Fibroblast of skin of abdomen (primary cell): Measurements from ENCODE around the gene TAF6.

ENCODE experiments used
- DNase-seq: peaks from one replicate; pipeline ENCODE4 v3.0.0-alpha.2; 2013

TAF6 gene

GRCh38 chr7:100093054-100093453 is 26.1 kb downstream of the TAF6 start:
- no peak for DNase-seq

- DNase-seq, result peak; percentile 22
These were observed 27.6 kb downstream of the TAF6 start for GRCh38 chr7:100091411-100092181.

DNA sequence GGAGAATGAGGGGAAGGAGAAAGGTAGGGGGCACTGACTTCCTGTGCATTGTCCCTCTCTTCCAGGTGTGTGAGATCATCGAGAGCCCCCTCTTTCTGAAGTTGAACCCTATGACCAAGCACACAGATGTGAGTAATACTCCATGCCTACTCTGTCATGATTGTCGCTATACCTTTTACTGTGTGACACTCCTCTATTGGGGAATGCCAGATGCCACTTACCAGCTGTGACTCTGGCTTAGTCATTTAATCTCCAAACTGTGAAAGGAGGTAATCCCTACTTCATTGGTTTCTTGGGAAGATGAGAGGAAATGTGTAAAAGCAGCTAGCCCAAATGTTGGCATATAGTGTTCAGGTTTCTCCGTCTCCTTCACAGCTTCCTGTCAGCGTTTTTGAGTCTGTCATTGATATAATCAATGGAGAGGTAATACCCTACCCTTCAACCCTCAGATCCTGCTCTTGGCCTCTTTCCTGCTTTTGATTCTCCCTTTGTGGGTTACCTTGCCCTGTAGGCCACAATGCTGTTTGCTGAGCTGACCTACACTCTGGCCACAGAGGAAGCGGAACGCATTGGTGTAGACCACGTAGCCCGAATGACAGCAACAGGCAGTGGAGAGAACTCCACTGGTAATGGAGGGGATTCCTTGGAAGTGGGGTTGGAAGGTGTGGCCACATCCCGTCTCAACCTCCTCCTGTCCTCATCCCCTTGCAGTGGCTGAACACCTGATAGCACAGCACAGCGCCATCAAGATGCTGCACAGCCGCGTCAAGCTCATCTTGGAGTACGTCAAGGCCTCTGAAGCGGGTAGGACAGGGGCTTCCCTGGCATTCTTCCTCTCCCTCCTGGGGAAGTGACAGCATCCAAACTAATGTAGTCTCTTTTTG is 28.4 kb downstream of the TAF6 start:
- no peak for DNase-seq

GRCh38 chr7:100089458-100090196 is 29.5 kb downstream of the TAF6 start:
- DNase-seq, result no peak

DNA sequence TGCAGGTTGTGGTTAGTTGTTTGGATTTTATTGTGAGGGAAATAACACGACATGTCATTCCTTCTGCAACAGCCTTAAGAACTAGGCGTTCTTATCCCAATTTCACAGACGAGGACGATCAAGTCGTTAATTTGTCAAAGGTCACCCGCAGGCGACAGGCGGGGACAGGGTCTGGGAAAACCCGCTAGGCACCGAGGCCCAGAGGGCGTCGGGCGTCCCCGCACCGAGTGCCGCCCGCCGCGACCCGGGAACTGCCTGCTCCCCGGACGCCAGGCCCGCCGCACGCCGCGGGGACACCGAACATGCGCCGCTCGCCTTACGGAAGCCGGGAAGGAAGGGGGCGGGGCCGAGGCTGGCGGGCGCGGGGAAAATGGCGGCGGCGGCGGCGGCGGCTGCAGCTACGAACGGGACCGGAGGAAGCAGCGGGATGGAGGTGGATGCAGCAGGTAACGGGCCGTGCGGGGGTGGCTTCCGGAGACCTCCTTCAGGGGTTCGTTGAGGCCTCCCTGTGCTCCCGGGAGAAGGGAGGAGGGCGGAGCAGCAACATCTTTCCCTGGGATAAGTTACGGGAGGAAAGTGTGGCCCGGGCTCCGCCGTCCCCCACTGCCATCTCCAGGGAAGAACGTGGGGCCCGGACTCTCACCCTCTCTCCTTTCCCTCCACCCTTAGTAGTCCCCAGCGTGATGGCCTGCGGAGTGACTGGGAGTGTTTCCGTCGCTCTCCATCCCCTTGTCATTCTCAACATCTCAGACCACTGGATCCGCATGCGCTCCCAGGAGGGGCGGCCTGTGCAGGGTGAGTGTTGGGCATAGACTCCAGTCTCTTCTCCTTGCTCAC is 30.3 kb downstream of the TAF6 start, which contains the start of gene COPS6:
TSS of gene COPS6 (plus strand) at position 349 of the 837 bp plus-strand sequence. CDS start at position 371, 22 bp downstream.
- DNase-seq, result peak; percentile 80

DNA sequence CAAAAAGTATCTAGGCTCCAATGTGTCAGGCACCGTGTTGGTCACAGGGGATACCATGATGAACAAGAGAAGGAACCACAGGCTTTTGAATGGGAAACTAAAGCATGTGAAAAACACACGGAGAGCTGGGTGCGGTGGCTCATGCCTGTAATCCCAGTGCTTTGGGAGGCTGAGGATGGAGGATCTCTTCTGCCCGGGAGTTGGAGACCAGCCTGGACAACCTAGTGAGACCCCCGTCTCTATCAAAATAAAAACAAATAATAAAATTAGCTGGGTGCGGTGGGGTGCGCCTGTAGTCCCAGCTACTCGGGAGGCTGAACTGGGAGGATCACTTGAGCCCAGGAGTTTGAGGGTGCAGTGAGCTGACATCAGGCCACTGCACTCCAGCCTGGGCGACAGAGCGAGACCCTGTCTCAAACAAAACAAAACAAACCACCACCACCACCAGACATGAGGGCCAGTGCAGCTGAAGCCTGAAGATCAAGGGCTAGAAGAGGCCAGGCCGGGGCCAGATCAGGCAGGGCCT is 31.0 kb downstream of the TAF6 start:
- no peak for DNase-seq

- peak; percentile 99 for DNase-seq
These were observed 32.0 kb downstream of the TAF6 start for GRCh38 chr7:100087055-100087750.

GRCh38 chr7:100085515-100085914 is 33.6 kb downstream of the TAF6 start:
- DNase-seq, result no peak

GRCh38 chr7:100082978-100083377 is 36.2 kb downstream of the TAF6 start:
- no peak for DNase-seq

DNA sequence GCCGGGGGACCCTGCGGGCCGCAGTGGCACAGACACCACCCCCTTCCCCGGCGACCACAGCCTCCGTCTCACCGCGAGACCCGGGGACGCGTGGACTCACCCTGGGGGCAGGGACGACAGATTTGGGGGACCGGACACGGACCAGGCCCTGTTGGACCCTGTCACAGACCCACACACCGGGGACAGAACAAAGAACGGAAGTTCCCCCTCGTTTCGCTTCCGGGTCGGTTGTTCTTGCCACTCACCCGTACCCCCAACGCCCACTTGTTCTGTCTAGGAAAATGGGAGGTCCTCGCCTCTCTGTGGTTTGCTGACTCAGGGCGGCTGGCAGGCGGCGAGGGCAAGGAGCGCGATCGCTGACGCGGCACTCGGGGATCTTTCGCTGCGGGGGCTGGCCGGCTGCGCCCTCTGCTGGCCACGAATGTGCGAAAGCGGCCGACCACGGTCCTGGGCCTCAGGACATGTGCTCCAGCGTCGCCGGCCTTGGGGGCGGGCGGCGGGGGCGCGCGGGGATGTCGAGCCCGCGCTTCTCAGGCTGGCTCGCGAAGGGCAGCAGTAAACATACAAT is 37.5 kb downstream of the TAF6 start, which contains the start of gene ZNF3:
TSS of gene ZNF3 (minus strand) at position 189 of the 568 bp plus-strand sequence. CDS start 4,366 bp downstream, outside the sequence.
- peak; percentile 99 for DNase-seq

- DNase-seq, result no peak
These were observed 38.1 kb downstream of the TAF6 start for GRCh38 chr7:100080907-100081534.

- no peak for DNase-seq
These were observed 40.1 kb downstream of the TAF6 start for GRCh38 chr7:100079024-100079560.

DNA sequence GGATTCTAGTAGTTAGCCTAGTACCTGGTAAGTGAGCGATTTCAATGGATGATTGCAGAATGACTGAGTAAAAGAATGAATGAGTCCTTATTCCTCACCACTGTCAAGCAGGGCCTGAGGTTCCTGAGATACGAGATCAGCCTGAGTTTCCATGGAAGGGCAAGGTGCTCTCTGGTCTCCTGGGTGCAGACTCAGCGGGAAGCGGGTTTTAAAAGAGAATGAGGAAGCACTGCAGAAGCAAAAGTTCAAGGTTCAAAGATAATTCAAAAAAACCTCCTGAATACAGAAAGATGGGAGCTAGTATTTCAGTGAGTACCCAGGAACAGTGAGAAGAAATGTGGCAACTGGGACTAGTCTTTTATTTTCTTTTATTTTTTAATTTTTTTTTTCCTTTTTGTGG is 42.0 kb downstream of the TAF6 start:
- no peak for DNase-seq

DNA sequence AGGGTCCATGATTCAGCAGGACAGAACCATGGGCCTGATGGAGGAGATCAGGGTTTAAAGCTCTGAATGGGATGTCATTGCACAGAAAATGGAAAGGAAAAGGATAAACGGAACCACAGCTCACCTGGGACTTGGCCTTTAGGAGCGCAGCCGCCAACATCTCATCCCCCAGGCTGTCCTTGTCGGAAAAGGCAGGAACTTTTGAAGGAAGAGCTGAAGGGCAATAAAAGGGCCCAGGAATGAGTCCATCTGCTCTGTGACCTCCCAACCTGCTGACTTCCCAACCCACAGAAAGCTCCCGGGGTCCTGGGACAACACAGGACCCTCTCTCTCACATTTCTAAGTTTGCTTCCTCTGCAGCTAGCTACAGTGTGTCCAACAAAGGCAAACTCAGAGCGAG is 43.7 kb downstream of the TAF6 start:
- no peak for DNase-seq

DNA sequence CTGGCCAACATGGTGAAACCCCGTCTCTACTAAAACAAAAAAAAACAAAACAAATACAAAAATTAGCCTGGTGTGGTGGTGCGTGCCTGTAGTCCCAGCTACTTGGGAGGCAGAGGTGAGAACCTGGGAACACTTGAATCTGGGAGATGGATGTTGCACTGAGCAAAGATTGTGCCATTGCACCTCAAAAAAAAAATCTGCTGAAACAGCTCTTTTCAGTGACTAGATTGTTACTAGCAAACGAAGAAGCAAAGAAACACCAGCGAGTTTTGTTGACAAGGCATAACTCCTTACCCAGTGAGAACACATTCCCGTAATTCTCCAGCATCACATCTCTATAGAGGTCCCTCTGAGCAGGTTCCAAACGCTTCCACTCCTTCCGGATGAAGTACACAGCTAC is 44.3 kb downstream of the TAF6 start:
- DNase-seq, result no peak

GRCh38 chr7:100072462-100072861 is 46.7 kb downstream of the TAF6 start:
- no peak for DNase-seq

- no peak for DNase-seq
These were observed 48.0 kb downstream of the TAF6 start for GRCh38 chr7:100071018-100071723.

- DNase-seq, result no peak
These were observed 49.2 kb downstream of the TAF6 start for GRCh38 chr7:100069991-100070390.

GRCh38 chr7:100066953-100067352 is 52.2 kb downstream of the TAF6 start:
- DNase-seq, result no peak
